Measurements from ENCODE around the gene ZNF746. TPM values are rescaled to one million over a fixed set of nuclear protein-coding genes. Genes with fewer than 3 reads are reported as not detected.

The ZNF746 gene
- total and polyA plus RNA-seq, 2 donors (not counting 1 experiment from before 2014, with no cell fraction given), result 5.9 to 21.5 TPM

- DNase-seq (ENCODE audit: low read depth in 2 of 2), result no peak
- Histone ChIP-seq H3K79me2 (ENCODE audit: control insufficient read depth, insufficient read depth, low read length) (no peaks in the 10 kb centered on the region), H3K27me3 (ENCODE audit: control insufficient read depth, insufficient read depth, low read length) (no peaks in the 10 kb centered on the region), H3K9ac (ENCODE audit: insufficient read depth, low read length) (no peak overlapping the region), H3K9me3 (ENCODE audit: control insufficient read depth, insufficient read depth, low read depth, low read length) (no peaks in the 10 kb centered on the region), H4K20me1 (ENCODE audit: control insufficient read depth, extremely low read depth, insufficient read depth, low read length) (no peaks in the 10 kb centered on the region), H3K4me3 (replicated peaks in 1 of 4; ENCODE audit: control extremely low read depth in 1 of 4, insufficient read depth in 1 of 4, low read depth in 3 of 4, low read length in 4 of 4) (no peak overlapping the region), H3K4me1 (ENCODE audit: control insufficient read depth, extremely low read depth, insufficient read depth, low read length) (no peaks in the 10 kb centered on the region), H2AFZ (ENCODE audit: low read length) (no peak overlapping the region), H3K4me2 (ENCODE audit: extremely low read depth, insufficient read depth, low read length) (no peak overlapping the region), H3K36me3 (ENCODE audit: control insufficient read depth, insufficient read depth, low read length) (peaks cover 7% of the 10 kb centered on the region), H3K27ac (ENCODE audit: insufficient read depth, low read length) (no peak overlapping the region)
- TF ChIP-seq CTCF (conservative IDR thresholded peaks at IDR 0.05 in 1 of 2, IDR thresholded peaks at IDR 0.05 in 1 of 2; ENCODE audit: low read depth in 1 of 2, low read length in 2 of 2), result no peak
- TF ChIP-seq EZH2 (IDR thresholded peaks at IDR 0.05; ENCODE audit: low read length, missing control alignments), result no peak
Observed at GRCh38 chr7:149544028-149544427, 46.4 kb upstream of the ZNF746 start.

- Histone ChIP-seq H2AFZ (ENCODE audit: low read length) (no peak overlapping the region), H3K27ac (ENCODE audit: insufficient read depth, low read length) (no peak overlapping the region), H3K27me3 (ENCODE audit: control insufficient read depth, insufficient read depth, low read length) (no peaks in the 10 kb centered on the region), H4K20me1 (ENCODE audit: control insufficient read depth, extremely low read depth, insufficient read depth, low read length) (no peaks in the 10 kb centered on the region), H3K4me3 (replicated peaks in 1 of 4; ENCODE audit: control extremely low read depth in 1 of 4, insufficient read depth in 1 of 4, low read depth in 3 of 4, low read length in 4 of 4) (no peak overlapping the region), H3K4me2 (ENCODE audit: extremely low read depth, insufficient read depth, low read length) (no peak overlapping the region), H3K79me2 (ENCODE audit: control insufficient read depth, insufficient read depth, low read length) (no peaks in the 10 kb centered on the region), H3K9me3 (ENCODE audit: control insufficient read depth, insufficient read depth, low read depth, low read length) (no peaks in the 10 kb centered on the region), H3K36me3 (ENCODE audit: control insufficient read depth, insufficient read depth, low read length) (no peaks in the 10 kb centered on the region), H3K4me1 (ENCODE audit: control insufficient read depth, extremely low read depth, insufficient read depth, low read length) (no peaks in the 10 kb centered on the region), H3K9ac (ENCODE audit: insufficient read depth, low read length) (no peak overlapping the region)
- no peak for DNase-seq (ENCODE audit: low read depth in 2 of 2)
- TF ChIP-seq EZH2 (IDR thresholded peaks at IDR 0.05; ENCODE audit: low read length, missing control alignments) (no peak), CTCF (conservative IDR thresholded peaks at IDR 0.05 in 1 of 2, IDR thresholded peaks at IDR 0.05 in 1 of 2; ENCODE audit: low read depth in 1 of 2, low read length in 2 of 2) (no peak)
Observed at GRCh38 chr7:149532654-149533053, 35.0 kb upstream of the ZNF746 start.

GRCh38 chr7:149529136-149529718 is 31.6 kb upstream of the ZNF746 start:
- no peak overlapping the region for H2AFZ ChIP-seq (ENCODE audit: low read length)
- no peaks in the 10 kb centered on the region for H3K36me3 ChIP-seq (ENCODE audit: control insufficient read depth, insufficient read depth, low read length)
- TF ChIP-seq CTCF (conservative IDR thresholded peaks at IDR 0.05 in 1 of 2, IDR thresholded peaks at IDR 0.05 in 1 of 2; ENCODE audit: low read depth in 1 of 2, low read length in 2 of 2) (no peak), EZH2 (IDR thresholded peaks at IDR 0.05; ENCODE audit: low read length, missing control alignments) (no peak)
- no peak overlapping the region for H3K4me3 ChIP-seq (replicated peaks in 1 of 4; ENCODE audit: control extremely low read depth in 1 of 4, insufficient read depth in 1 of 4, low read depth in 3 of 4, low read length in 4 of 4)
- no peaks in the 10 kb centered on the region for H3K4me1 ChIP-seq (ENCODE audit: control insufficient read depth, extremely low read depth, insufficient read depth, low read length)
- no peaks in the 10 kb centered on the region for H3K79me2 ChIP-seq (ENCODE audit: control insufficient read depth, insufficient read depth, low read length)
- no peaks in the 10 kb centered on the region for H3K27me3 ChIP-seq (ENCODE audit: control insufficient read depth, insufficient read depth, low read length)
- H3K9ac ChIP-seq (ENCODE audit: insufficient read depth, low read length), result no peak overlapping the region
- no peak overlapping the region for H3K27ac ChIP-seq (ENCODE audit: insufficient read depth, low read length)
- H3K9me3 ChIP-seq (ENCODE audit: control insufficient read depth, insufficient read depth, low read depth, low read length), result no peaks in the 10 kb centered on the region
- H3K4me2 ChIP-seq (ENCODE audit: extremely low read depth, insufficient read depth, low read length), result no peak overlapping the region
- peak; percentile 7 to 21 for DNase-seq (ENCODE audit: low read depth in 2 of 2)
- no peaks in the 10 kb centered on the region for H4K20me1 ChIP-seq (ENCODE audit: control insufficient read depth, extremely low read depth, insufficient read depth, low read length)
